GM18505 (cell line): ENCODE results near the gene TEAD4.

ENCODE experiments used
- ATAC-seq: cut with Tn5 transposase; IDR thresholded peaks from one replicate; pipeline ENCODE4 v1.9.1; 2021; ENCODE audit not compliant: unreplicated experiment
- POLR2A ChIP-seq: IDR thresholded peaks from 4 replicates; pipeline ENCODE4 v1.6.1; 2011; ENCODE audit warnings: borderline replicate concordance; ENCODE audit not compliant: insufficient read depth, insufficient read length; ENCODE audit errors: extremely low read depth

TEAD4 gene

DNA sequence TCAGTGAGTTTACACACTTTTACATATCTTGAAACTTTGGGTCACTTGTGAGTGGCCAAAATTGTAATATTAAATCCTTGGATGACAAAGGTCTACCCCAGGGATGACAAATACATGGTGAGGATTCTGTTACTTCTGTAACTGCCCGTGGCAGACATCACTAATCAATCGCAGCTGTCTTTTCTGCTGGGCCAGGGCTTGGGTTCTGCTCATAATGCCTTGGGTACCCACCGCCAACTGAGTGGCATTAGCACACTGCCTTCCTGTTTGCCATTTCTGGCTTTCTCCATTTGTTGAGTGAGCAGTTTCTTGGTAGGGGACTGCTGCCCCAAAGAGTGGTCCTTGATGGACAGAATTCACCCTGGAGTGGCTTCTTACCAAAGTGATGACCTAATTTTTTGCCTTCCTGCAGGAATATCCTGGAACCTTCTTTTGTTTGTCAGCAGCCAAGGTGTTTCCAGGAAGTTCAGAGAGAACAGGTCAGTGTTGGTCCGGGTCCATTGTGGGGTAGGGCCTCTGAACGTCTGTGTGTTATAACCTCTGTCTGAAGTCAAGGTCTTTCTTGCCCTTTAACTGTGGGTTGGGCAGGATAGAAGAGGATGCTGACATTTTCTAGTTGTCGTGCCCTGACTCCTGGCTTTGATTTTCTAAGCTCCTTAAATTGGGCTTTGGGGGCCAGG lies 124.2 kb downstream of the TEAD4 start:
- no peak for TF ChIP-seq POLR2A
- no peak for ATAC-seq

DNA sequence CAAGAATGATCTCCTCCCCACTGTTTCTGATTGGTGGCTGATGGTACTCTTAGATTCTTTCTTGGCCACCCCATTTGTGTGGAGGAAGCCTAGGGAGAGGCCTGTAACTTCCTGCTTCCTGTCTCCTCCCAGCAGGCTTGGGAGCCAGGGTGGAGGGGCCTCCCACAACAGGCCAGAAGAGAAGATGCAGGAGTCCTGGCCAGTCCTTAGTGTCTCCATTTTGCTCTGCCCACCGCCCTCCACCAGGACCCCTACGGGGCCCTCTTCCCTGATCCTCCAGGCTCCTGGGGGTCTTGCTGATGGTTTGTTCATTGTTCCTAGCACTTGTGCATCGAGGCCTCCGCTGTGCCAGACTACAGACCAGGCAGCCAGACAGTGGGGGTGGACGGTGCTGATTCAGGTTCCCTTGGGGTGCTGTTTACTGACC lies 124.7 kb downstream of the TEAD4 start:
- ATAC-seq, result no peak
- no peak for TF ChIP-seq POLR2A

- no peak for TF ChIP-seq POLR2A
- no peak for ATAC-seq
Observed at GRCh38 chr12:3084742-3085141, 125.5 kb downstream of the TEAD4 start.

DNA sequence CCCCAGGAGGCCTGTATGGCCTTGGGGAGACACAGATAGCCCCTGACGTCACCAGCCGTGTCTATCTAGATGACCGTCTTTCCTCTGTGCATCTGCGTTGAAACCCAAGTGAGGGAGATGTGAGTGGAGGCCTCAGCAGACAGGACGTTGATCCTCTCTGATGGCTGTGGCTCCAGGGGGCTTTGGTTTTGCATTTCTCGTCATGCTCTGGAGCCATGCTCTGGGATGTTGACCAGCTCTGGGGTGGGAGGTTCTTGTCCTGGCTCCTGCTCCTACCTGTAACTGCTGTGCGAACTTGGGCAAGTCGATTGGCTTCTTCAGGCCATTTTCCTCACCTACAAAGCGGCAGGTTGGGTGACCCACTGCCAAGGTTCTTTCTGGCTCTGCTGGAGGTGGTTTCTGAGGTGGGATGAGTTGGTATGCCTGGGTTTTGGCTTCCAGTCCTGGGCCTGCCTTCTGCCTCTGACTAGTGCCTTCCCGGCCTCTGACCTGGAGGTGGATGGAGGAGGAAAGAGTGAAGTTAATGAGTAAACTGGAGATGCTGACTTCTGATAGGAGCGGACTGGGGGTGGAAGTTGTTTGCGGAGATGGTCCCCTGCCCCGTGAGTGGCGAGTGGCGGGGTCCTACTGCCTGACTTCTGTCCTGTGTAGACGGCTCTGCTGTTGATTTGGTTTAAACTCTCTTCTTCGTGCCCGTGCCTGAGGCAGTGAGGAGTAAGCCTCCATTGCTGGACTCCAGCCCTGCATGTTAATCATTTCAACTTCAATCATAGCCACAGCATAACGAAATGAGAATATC lies 126.3 kb downstream of the TEAD4 start:
- no peak for TF ChIP-seq POLR2A
- no peak for ATAC-seq

DNA sequence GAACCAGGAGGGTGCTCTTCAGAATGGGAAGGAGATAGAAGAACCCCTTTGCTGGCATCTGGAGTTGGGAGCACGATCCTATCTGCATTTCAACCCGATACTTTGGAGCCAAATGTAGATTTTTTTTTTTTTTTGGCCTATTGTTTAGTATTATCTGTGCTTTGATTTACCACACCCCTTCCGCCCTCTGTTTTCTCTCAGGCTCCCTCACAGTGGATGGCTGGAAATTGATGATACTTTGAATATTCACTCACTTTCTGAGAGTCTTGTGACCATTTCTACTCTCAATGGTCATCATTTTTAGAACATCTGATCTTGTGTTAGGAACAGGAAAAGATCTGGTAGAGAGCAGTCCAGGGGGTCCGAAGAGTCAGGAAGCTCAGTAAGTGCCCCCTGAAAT lies 127.0 kb downstream of the TEAD4 start:
- ATAC-seq, result no peak
- no peak for TF ChIP-seq POLR2A

- no peak for TF ChIP-seq POLR2A
- no peak for ATAC-seq
Observed at GRCh38 chr12:3086729-3087323, 127.6 kb downstream of the TEAD4 start.

DNA sequence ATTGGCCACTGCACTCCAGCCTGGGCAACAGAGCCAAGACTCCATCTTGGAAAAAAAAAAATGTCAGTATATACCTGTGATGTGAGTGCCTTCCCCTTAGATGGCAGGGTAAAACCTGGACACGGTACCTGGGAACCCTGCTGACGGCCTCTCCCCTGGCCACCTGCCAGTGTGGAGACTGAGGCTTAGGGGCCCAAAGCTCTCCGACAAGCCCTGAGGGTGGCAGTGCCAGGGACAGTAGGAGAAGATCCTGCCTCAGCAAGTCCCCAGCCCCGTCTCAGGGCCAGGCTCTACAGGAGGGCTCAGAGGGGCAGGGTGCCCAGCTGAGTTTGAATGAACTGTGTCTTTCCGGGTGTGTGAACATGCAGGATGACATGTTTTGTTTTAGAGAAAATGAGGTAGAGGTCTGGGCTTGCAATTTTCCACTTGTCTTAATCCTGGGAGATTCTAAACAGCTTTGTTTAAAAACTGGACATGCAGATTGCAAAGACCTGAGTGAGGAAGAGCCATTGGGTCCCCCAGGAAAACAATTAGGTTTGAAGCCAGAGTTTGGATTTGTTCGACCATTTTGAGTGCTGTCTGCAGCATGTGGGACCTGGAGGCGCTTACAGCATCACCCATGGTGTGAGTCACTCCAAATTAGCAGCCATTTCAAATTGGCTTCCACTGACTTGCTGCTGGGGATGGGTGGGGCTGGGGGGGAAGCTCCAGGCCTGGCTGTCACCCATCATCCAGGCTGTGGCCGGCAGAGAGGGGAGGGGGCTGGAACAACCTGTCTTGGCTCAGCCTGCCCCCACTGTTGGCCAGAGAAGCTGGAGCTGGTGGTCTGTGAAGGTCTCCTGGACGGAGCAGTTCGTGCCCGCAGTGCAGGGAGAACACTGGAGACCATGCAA lies 128.8 kb downstream of the TEAD4 start:
- TF ChIP-seq POLR2A, result no peak
- no peak for ATAC-seq

- no peak for ATAC-seq
- no peak for TF ChIP-seq POLR2A
Observed at GRCh38 chr12:3089588-3089987, 130.4 kb downstream of the TEAD4 start.
